ENCODE data around the gene GATAD2A.

Gene GATAD2A

DNA sequence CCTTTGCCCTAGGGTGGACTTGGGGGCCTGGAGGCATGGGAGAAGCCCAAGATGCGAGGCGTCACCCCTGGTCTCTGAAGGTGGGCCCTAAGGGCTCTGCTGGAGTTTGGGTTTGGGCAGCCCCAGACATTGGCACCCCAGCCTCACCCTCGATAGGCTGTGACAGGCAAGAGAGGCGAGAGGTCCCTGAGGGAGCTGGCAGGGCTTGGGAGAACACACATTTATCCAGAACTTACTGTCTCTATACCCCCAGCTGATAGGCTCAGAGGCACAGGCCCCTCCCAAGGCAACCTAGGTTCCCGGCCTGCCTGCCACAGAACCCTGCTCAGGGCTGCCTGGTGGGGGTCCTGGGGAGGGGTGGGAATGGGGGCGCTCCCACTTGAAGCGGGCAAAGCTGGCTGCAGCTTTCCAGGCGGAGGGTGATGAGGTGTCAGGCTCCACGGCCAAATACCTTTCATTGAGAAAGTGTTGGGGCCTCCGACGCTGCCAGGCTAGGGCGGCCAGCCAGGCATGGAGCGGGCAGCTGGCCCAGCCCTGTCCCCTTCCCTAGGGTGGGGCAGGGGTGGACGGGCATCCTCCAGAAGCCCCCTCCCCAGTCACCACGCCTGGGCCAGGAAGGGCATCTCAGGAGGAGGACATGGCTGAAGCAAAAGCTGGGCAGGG is 142.3 kb downstream of the GATAD2A start:
- DNase-seq (ENCODE audit: insufficient read length, low spot score): no peak
- TF ChIP-seq, protein P1, sequence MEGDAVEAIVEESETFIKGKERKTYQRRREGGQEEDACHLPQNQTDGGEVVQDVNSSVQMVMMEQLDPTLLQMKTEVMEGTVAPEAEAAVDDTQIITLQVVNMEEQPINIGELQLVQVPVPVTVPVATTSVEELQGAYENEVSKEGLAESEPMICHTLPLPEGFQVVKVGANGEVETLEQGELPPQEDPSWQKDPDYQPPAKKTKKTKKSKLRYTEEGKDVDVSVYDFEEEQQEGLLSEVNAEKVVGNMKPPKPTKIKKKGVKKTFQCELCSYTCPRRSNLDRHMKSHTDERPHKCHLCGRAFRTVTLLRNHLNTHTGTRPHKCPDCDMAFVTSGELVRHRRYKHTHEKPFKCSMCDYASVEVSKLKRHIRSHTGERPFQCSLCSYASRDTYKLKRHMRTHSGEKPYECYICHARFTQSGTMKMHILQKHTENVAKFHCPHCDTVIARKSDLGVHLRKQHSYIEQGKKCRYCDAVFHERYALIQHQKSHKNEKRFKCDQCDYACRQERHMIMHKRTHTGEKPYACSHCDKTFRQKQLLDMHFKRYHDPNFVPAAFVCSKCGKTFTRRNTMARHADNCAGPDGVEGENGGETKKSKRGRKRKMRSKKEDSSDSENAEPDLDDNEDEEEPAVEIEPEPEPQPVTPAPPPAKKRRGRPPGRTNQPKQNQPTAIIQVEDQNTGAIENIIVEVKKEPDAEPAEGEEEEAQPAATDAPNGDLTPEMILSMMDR (IDR thresholded peaks at IDR 0.05; ENCODE audit: insufficient read depth, missing control alignments): no peak
- no peak for FAIRE-seq

DNA sequence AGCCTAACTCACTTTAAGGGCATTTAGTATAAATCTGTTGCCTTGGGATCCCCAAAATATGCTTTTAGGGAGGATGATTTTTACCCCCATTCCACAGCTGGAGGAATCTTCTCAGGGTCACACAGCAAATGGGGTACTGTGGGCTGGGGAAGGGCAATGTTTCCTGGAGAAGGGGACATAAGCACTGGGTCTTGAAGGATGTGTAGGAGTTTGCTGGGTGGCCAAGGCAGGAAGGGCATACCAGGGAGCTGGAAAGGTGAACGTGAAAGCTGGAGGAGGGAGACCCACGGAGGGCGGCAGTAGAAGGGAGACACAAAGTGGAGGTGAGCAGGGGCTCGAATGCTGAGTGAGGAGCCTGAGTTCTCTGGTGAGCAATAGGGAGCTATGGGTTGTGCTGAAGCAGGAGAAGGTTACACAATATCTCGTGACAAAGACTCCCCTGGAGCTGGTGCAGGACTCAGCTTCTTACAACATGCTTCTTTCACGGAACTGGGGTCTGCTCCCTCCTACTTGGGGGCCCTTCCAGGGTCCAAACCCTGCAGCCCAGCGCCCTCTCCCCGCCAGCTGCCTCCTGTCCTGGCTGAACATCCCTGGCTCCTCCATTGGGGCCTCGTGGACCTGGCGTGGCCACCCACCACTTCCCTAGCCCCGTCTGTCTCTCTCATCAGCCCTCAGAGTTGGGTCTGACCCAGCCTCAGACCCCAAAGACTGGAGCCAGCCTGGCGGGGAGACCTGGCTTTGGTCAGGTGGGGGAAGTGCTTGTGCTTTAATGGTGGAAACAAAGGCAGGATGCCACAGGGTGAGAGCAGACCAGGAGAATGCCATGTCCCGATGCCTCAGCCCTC is 143.7 kb downstream of the GATAD2A start:
- TF ChIP-seq, protein P1 (IDR thresholded peaks at IDR 0.05; ENCODE audit: insufficient read depth, missing control alignments): no peak
- FAIRE-seq (no peak), DNase-seq (ENCODE audit: insufficient read length, low spot score) (no peak)

DNA sequence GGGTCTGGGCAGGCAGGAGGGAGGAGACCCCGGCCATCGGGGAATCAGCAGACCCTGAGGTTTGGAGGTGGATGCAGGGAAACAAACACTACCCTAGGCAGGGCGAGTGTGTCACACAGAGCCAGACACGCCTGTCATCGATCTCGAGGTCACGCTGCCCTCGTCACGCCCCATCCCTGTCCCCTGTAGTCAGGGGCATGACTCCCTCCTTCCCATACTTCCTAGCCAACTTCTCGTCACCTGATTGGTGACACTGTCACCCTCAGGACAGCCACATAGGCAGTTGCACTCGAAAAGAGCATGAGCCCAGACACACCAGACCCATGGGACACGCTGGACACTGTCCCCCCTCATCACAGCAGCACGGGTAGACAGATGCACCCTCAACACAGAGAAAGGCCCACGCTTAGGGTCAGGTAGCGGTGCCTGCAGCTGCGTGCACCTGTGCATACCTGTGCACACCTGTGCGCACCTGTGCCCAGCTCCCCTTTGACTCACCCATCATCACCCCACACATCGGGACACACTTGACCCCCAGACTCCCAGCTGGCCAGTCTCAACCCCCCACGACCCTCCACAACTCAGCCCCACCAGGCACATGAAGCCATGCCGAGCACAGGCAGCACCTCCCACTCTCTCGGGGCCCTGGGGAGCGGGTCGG is 144.5 kb downstream of the GATAD2A start:
- FAIRE-seq (no peak), DNase-seq (ENCODE audit: insufficient read length, low spot score) (no peak)
- TF ChIP-seq, protein P1 (IDR thresholded peaks at IDR 0.05; ENCODE audit: insufficient read depth, missing control alignments): no peak

DNA sequence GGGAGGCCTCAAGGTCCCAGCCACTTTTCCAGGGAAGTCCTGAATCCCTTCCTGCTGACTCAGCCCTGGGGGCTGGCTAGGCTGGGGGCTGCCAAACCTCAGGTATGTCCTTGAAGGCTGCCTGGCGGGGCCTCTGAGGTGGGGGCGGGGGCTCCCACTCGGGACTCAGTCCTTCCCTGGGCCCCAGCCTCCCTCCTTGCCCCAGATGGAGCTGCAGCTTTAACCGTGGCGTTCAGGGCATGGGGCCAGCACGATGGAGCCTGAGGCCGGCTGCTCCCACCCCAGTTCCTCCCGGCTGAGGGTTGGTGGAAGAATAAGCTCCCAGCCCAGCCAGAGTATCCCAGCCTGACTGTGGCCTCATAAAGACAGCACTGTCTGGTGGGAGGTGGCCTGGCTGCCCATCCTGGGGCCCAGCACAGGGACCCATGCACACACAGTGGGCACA is 145.0 kb downstream of the GATAD2A start:
- no peak for DNase-seq (ENCODE audit: insufficient read length, low spot score)

DNA sequence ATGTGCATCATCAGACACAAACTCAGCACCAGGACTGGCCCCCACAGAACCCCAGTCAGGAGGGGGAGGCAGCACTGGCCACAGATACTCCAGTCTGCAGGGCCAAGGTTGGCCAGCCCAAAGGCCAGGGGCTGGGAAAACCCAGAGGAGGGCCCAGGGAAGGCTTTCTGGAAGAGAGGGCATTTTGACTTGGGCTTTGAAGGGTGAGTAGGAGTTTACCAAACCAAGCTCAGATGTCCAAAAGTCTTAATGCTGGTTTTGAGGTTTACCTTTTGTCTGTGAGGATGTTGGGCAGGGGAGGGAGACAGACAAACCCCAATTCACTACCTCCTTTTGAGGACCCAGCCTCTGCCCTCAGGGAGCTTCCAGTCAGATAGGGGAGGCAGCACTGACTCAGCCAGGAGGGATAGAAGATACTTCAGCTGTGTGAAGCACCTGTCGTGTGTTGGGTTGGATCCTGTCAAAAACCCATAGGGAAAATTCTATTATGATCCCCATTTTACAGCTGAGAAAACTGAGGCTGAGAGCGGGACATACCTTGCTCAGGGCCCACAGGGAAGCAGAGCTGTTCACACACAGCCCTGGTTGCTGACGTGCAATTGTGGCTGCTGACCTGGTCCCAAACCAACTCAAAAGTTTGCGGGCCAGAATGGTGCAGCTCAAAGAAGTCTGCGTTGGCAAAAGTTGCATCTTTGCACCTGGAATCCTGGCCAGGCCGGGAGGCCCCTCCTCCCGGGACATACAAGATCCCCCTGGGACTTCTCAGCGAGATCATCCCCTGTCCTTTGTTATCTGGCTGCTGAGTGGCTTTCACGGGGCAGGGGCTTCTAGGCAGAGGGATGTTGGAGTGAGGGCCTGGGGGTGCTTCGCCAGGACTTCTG is 145.7 kb downstream of the GATAD2A start:
- DNase-seq (ENCODE audit: insufficient read length, low spot score) (no peak), FAIRE-seq (no peak)
- TF ChIP-seq, protein P1 (IDR thresholded peaks at IDR 0.05; ENCODE audit: insufficient read depth, missing control alignments): no peak

More for the DNA sequence above, 145.0 kb downstream of the GATAD2A start:
- TF ChIP-seq, protein P1 (IDR thresholded peaks at IDR 0.05; ENCODE audit: insufficient read depth, missing control alignments): no peak
- no peak for FAIRE-seq

DNA sequence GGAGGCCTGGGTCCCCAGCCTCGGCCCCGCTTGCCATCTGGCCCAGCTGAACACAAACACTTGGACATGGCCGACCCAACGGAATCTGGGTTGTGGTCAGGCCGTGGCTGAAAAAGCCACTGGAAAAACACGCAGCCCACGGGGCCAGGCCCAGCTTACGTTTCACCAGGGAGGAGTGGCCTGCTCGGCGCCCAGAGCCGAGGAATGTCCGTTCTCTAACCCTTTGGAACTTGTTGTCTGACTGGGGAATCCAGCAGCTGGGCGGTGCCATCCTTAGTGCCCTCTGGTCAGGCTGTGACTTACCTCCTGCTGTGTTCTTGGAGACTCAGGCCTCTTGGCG is 146.3 kb downstream of the GATAD2A start:
- FAIRE-seq (no peak), DNase-seq (ENCODE audit: insufficient read length, low spot score) (no peak)
- TF ChIP-seq, protein P1 (IDR thresholded peaks at IDR 0.05; ENCODE audit: insufficient read depth, missing control alignments): no peak
